A549 (cell line): ENCODE data around the gene CDH4. TPM values are rescaled to one million over a fixed set of nuclear protein-coding genes. Genes with fewer than 3 reads are reported as not detected.

Experiments
- ATAC-seq, 2 experiments: fragments of 200-7000 bp in 1 of 2; fragments of >200 bp in 1 of 2; cut with Nextera tagmentation in 1 of 2; cut with Tn5 transposase in 1 of 2; 3 replicates each; pipeline versions ENCODE4 v1.8.0 to v1.9.1; 2018 to 2020; ENCODE audit warnings: mild to moderate bottlenecking in 1 of 2, moderate library complexity in 1 of 2
- CTCF ChIA-PET: fragments of 300-600 bp; sonication (Branson Sonifier 250); formaldehyde crosslinking; extraction: SDS; loops from one replicate; lab custom pipeline; 2021; ENCODE audit warnings: antibody characterized with exemption, inconsistent platforms; lab: Yijun Ruan, JAX
- POLR2A ChIA-PET: fragments of 350-600 bp; formaldehyde crosslinking; extraction: SDS; loops from one replicate; lab custom pipeline; 2021; ENCODE audit warnings: antibody characterized with exemption, inconsistent platforms; lab: Yijun Ruan, JAX
- DNase-seq, 2 experiments: peaks; one replicate each; pipeline versions ENCODE4 v3.0.0 to v3.0.0-alpha.2; 2011 to 2016; ENCODE audit warnings: low read depth in 1 of 2, low spot score in 1 of 2
- FAIRE-seq: peaks from 2 replicates; lab custom pipeline; 2011; peaks lifted over from hg19 to GRCh38; lab: Jason Lieb, UNC
- H3K27ac ChIP-seq, 2 experiments: fragments of >200 bp; sonication (Bioruptor Twin); formaldehyde crosslinking; 3 replicates each; pipeline ENCODE4 v1.5.1; 2016 to 2017
- H3K4me1 ChIP-seq: fragments of >200 bp; sonication (Bioruptor Twin); formaldehyde crosslinking; 3 replicates; pipeline ENCODE4 v1.6.1; 2016
- H3K4me2 ChIP-seq: fragments of >200 bp; sonication (Bioruptor Twin); formaldehyde crosslinking; 3 replicates; pipeline ENCODE4 v1.6.1; 2016
- H3K4me3 ChIP-seq: fragments of >200 bp; sonication (Bioruptor Twin); formaldehyde crosslinking; 3 replicates; pipeline ENCODE4 v1.5.1; 2016
- H3K9me3 ChIP-seq: fragments of >200 bp; sonication (Bioruptor Twin); formaldehyde crosslinking; 3 replicates; pipeline ENCODE4 v1.6.1; 2016
- BCL3 ChIP-seq: fragments of >200 bp; sonication (Bioruptor Twin); formaldehyde crosslinking; IDR thresholded peaks from 3 replicates; pipeline ENCODE4 v1.6.1; 2016
- BHLHE40 ChIP-seq: IDR thresholded peaks from 2 replicates; pipeline ENCODE4 v1.6.1; 2012; ENCODE audit warnings: low read depth, low read length, inconsistent platforms
- CBX2 ChIP-seq: fragments of 200-600 bp; sonication (generic); IDR thresholded peaks from 2 replicates; pipeline ENCODE4 v1.6.1; 2016; ENCODE audit warnings: low read depth, mild to moderate bottlenecking, borderline replicate concordance
- CBX8 ChIP-seq: fragments of 200-600 bp; sonication (generic); IDR thresholded peaks from 2 replicates; pipeline ENCODE4 v1.6.1; 2016
- CHD2 ChIP-seq: fragments of 150-350 bp; IDR thresholded peaks from 2 replicates; pipeline ENCODE4 v1.6.1; 2014; ENCODE audit warnings: low read length; ENCODE audit not compliant: partially characterized antibody
- CTCF ChIP-seq: fragments of >200 bp; sonication (Bioruptor Twin); formaldehyde crosslinking; IDR thresholded peaks from 3 replicates; pipeline ENCODE4 v1.5.1; 2016
- E2F6 ChIP-seq: IDR thresholded peaks from 2 replicates; pipeline ENCODE4 v1.6.1; 2012; ENCODE audit warnings: low read depth, borderline replicate concordance
- EHF ChIP-seq: fragments of 250-450 bp; sonication (Bioruptor Pico); IDR thresholded peaks from 2 replicates; pipeline ENCODE4 v1.5.0; 2020; ENCODE audit warnings: mild to moderate bottlenecking
- EP300 ChIP-seq, 2 experiments: fragments of >200 bp; sonication (Bioruptor Twin); formaldehyde crosslinking; IDR thresholded peaks; 2 replicates in 1 of 2; 3 replicates in 1 of 2; pipeline ENCODE4 v1.6.1; 2016 to 2017
- ESRRA ChIP-seq: fragments of 150-350 bp; IDR thresholded peaks from 2 replicates; pipeline ENCODE4 v1.6.1; 2014; ENCODE audit warnings: mild to moderate bottlenecking, low read length, borderline replicate concordance
- FOSL2 ChIP-seq, 2 experiments: fragments of 450-650 bp in 1 of 2; fragments of >200 bp in 1 of 2; sonication (Bioruptor Twin) in 1 of 2; formaldehyde crosslinking; IDR thresholded peaks; 2 replicates each; pipeline versions ENCODE4 v1.5.0 to v1.6.1; 2016 to 2020; ENCODE audit warnings: mild to moderate bottlenecking in 1 of 2, moderate library complexity in 1 of 2
- FOXS1 ChIP-seq: fragments of 250-450 bp; sonication (Bioruptor Pico); IDR thresholded peaks from 2 replicates; pipeline ENCODE4 v1.5.0; 2020; ENCODE audit warnings: mild to moderate bottlenecking, moderate library complexity
- HEYL ChIP-seq: fragments of 250-450 bp; sonication (Bioruptor Pico); IDR thresholded peaks from 2 replicates; pipeline ENCODE4 v1.8.0; 2021; ENCODE audit warnings: mild to moderate bottlenecking, moderate library complexity
- HOXA7 ChIP-seq: fragments of 250-450 bp; sonication (Bioruptor Pico); IDR thresholded peaks from 2 replicates; pipeline ENCODE4 v1.5.0; 2020; ENCODE audit warnings: mild to moderate bottlenecking, moderate library complexity
- HOXB5 ChIP-seq: fragments of 250-450 bp; sonication (Bioruptor Pico); IDR thresholded peaks from 2 replicates; pipeline ENCODE4 v1.5.0; 2020; ENCODE audit warnings: mild to moderate bottlenecking, moderate library complexity
- JUN ChIP-seq, 2 experiments: fragments of >200 bp; sonication (Bioruptor Twin); formaldehyde crosslinking; IDR thresholded peaks; 2 replicates in 1 of 2; 3 replicates in 1 of 2; pipeline ENCODE4 v1.6.1; 2016 to 2017
- JUNB ChIP-seq: fragments of >200 bp; sonication (Bioruptor Twin); formaldehyde crosslinking; IDR thresholded peaks from 2 replicates; pipeline ENCODE4 v1.6.1; 2016
- KDM1A ChIP-seq: fragments of 200-600 bp; sonication (generic); IDR thresholded peaks from 2 replicates; pipeline ENCODE4 v1.6.1; 2016; ENCODE audit warnings: low read depth, mild to moderate bottlenecking
- MAFK ChIP-seq: fragments of 450-650 bp; IDR thresholded peaks from 2 replicates; pipeline ENCODE4 v1.6.1; 2014; ENCODE audit not compliant: partially characterized antibody
- NFE2L2 ChIP-seq: fragments of 150-350 bp; conservative IDR thresholded peaks from 2 replicates; pipeline ENCODE4 v1.6.1; 2014; ENCODE audit warnings: low read length
- NPAS2 ChIP-seq: fragments of 250-450 bp; sonication (Bioruptor Pico); IDR thresholded peaks from 2 replicates; pipeline ENCODE4 v1.8.0; 2022; ENCODE audit warnings: mild to moderate bottlenecking, moderate library complexity, borderline replicate concordance
- PBX3 ChIP-seq: IDR thresholded peaks from 2 replicates; pipeline ENCODE4 v1.6.1; 2012
- POLR2AphosphoS2 ChIP-seq: conservative IDR thresholded peaks from 2 replicates; pipeline ENCODE4 v1.6.1; 2012; ENCODE audit warnings: low read length, improper control_type of control experiment, inconsistent platforms
- RARB ChIP-seq: fragments of 250-450 bp; sonication (Bioruptor Pico); IDR thresholded peaks from 2 replicates; pipeline ENCODE4 v1.8.0; 2021; ENCODE audit warnings: mild to moderate bottlenecking, moderate library complexity
- RCOR1 ChIP-seq: fragments of 150-350 bp; IDR thresholded peaks from 2 replicates; pipeline ENCODE4 v1.6.1; 2014; ENCODE audit warnings: antibody characterized with exemption, low read length, low read depth
- SREBF2 ChIP-seq: fragments of 450-650 bp; IDR thresholded peaks from 2 replicates; pipeline ENCODE4 v1.6.1; 2014; ENCODE audit warnings: mild to moderate bottlenecking, moderate library complexity
- TP53 ChIP-seq: fragments of 250-450 bp; sonication (Bioruptor Pico); IDR thresholded peaks from 2 replicates; pipeline ENCODE4 v1.5.0; 2021; ENCODE audit warnings: mild to moderate bottlenecking, moderate library complexity
- USF2 ChIP-seq: fragments of 450-650 bp; IDR thresholded peaks from 2 replicates; pipeline ENCODE4 v1.6.1; 2014; ENCODE audit warnings: antibody characterized with exemption
- ZC3H11A ChIP-seq: fragments of 450-650 bp; IDR thresholded peaks from 2 replicates; pipeline ENCODE4 v1.6.1; 2014; ENCODE audit warnings: antibody characterized with exemption, mild to moderate bottlenecking
- WGBS: methylation state at CpG from one replicate; pipeline ENCODE4 v1.1.6; 2017; ENCODE audit errors: missing lambda C conversion rate; 5-methylcytosine and 5-hydroxymethylcytosine counted together
- polyA plus RNA-seq, 4 experiments: library from polyadenylated mRNA; depleted of rRNA in 3 of 4; stranded (reverse); fragments of >200 nt; fragmentation: RNase III in 1 of 4; extraction: RNeasy Plus Mini Kit Qiagen cat#74134 plus additional on column Dnase treatment in 1 of 4; gene quantifications; 2 replicates in 3 of 4; 3 replicates in 1 of 4; pipeline ENCODE4 v1.2.3, GENCODE V29; 2011 to 2017
- TF ChIP-seq, protein P1 (sequence below): fragments of >200 bp; sonication (Bioruptor Twin); formaldehyde crosslinking; IDR thresholded peaks from 2 replicates; pipeline ENCODE4 v1.6.1; 2016

Gene CDH4
- polyA plus RNA-seq, 2 of the 4 experiments (the other 2 are of a cell fraction): 3.4 to 10.3 TPM

DNA sequence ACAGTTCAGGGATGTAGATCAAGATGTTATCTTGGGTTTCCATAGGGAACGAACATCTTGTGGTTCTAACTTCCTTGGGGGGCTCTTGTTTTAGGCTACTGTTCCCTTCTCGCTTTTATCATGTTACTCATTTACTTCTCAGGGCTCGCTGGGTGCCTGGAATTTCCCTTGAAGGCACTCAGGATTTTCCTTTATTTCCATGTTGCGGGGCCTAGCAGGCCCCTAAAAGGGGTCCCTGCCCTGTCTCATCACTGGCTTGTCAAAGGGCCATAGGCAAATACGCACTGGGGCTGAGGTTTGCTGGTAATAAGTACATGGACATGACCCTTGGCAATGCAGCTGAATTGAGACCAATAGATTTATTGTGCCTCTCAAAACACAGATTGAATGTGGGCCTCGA, 262.3 kb downstream of the CDH4 start:
- CTCF ChIA-PET: interaction anchor here (0.9 to 1.6 kb wide), 3 partner anchors 15 to 29 kb away, joined by 3 read pairs; no protein-coding TSS in a partner anchor
- ATAC-seq (no peak), DNase-seq (no peak)
- 67% methylated on average over 6 of the region's 6 CpGs for WGBS
- Histone ChIP-seq H3K27ac (no peak overlapping the region), H3K4me1 (no peaks in the 10 kb centered on the region)
- POLR2A ChIA-PET: no interaction called here
- TF ChIP-seq MAFK (no peak), CHD2 (no peak), ZC3H11A (no peak), BHLHE40 (no peak), EHF (CRISPR knock-in tag) (no peak), CBX2 (no peak), BCL3 (no peak), SREBF2 (no peak), HOXB5 (CRISPR knock-in tag) (no peak), POLR2AphosphoS2 (no peak), HOXA7 (no peak), HEYL (CRISPR knock-in tag) (no peak), PBX3 (no peak)
- TF ChIP-seq, all 56 proteins: peak for 0
- FAIRE-seq: no peak
- Histone ChIP-seq H3K4me3 (no peak overlapping the region), H3K4me2 (no peak overlapping the region), H3K9me3 (no peaks in the 10 kb centered on the region)

DNA sequence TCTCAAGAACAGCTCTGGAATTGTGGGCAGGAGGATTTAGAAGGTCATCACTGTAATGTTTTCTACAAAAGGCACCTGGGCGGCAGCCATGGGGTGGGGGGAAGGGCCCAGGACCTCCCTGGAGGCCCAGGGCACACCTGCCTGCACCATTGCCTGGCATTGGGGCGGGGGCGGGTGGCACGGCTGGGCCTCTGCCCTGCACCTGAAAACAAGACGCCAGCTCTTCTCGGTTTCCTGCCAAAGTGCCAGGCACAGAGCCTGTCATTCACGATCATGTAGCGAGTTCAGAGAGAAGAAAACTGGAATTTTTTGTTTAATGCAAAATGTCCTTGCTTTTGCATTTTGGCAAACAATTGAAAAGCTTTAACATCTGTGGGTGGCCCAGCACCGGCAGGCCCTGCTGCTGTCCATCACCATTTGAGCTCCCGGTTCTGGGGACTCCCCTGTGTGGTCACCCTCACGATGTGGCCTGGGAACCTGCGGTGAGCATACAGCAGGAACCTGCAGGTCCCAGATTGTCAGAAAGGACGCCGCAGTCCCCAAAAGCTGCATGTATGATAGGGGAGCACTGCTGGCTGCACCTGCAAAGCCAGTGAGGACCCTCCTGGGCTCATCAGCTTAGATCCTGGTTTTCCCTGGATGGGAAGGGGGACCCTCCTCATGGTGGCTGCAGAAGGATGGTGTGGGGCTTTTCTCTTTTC, 262.9 kb downstream of the CDH4 start:
- Histone ChIP-seq H3K9me3 (no peaks in the 10 kb centered on the region), H3K27ac (no peak overlapping the region), H3K4me2 (no peak overlapping the region), H3K4me1 (no peaks in the 10 kb centered on the region), H3K4me3 (no peak overlapping the region)
- ATAC-seq (no peak), FAIRE-seq (no peak), DNase-seq (no peak)
- POLR2A ChIA-PET: no interaction called here
- no peak for TF ChIP-seq FOSL2 (IDR thresholded peaks at IDR 0.05)
- no peak for TF ChIP-seq FOSL2 (CRISPR knock-in tag; IDR thresholded peaks at IDR 0.05)
- TF ChIP-seq ESRRA: no peak
- TF ChIP-seq EHF (CRISPR knock-in tag): no peak
- TF ChIP-seq JUN (IDR thresholded peaks at IDR 0.05): no peak
- no peak for TF ChIP-seq E2F6
- no peak for TF ChIP-seq SREBF2
- no peak for TF ChIP-seq NPAS2 (CRISPR knock-in tag)
- TF ChIP-seq RARB: no peak
- CTCF ChIA-PET: interaction anchor here (1.4 to 1.6 kb wide), 2 partner anchors 26 to 29 kb away, joined by 3 read pairs; no protein-coding TSS in a partner anchor
- 86% methylated on average over 10 of the region's 14 CpGs for WGBS

DNA sequence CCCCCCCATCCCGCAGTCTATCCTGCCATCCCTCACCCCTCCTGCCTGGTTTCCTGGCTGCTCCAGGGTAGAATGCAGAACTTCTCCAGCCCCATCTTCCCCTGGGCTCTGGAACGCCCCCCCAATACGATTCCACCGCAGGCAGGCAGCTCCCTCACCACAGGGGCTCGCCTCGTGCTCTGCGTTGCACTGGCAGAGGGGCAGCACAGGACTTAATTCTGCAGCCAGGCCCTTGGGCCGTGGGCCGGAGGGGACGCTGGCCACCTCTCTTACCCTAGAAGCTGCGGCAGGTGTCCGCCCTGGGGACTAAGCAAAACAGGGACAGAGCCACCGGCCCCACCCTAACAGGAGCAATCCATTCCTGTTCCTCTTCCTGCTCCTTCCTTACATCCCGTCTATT, 263.9 kb downstream of the CDH4 start:
- H3K9me3 ChIP-seq: no peaks in the 10 kb centered on the region
- DNase-seq (no peak), FAIRE-seq (no peak), ATAC-seq (no peak)
- WGBS: 81% methylated on average over 13 of the region's 14 CpGs
- no peaks in the 10 kb centered on the region for H3K4me1 ChIP-seq
- no peak overlapping the region for H3K4me3 ChIP-seq
- H3K27ac ChIP-seq: no peak overlapping the region
- POLR2A ChIA-PET: no interaction called here
- CTCF ChIA-PET: no interaction called here
- H3K4me2 ChIP-seq: no peak overlapping the region
- no peak for TF ChIP-seq JUN (IDR thresholded peaks at IDR 0.05)
- no peak for TF ChIP-seq EP300 (IDR thresholded peaks at IDR 0.05)
- TF ChIP-seq KDM1A: no peak
- TF ChIP-seq HEYL (CRISPR knock-in tag): no peak
- TF ChIP-seq FOXS1 (CRISPR knock-in tag): no peak
- TF ChIP-seq BHLHE40: no peak
- no peak for TF ChIP-seq NFE2L2
- TF ChIP-seq, protein P1, sequence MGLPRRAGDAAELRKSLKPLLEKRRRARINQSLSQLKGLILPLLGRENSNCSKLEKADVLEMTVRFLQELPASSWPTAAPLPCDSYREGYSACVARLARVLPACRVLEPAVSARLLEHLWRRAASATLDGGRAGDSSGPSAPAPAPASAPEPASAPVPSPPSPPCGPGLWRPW: no peak
- TF ChIP-seq EHF (CRISPR knock-in tag): no peak
- no peak for TF ChIP-seq CBX8
- TF ChIP-seq CTCF: no peak
- no peak for TF ChIP-seq RCOR1
- TF ChIP-seq USF2: no peak
- no peak for TF ChIP-seq JUNB
- no peak for TF ChIP-seq CHD2
- no peak for TF ChIP-seq MAFK
- TF ChIP-seq TP53 (CRISPR knock-in tag): no peak
